Measurements from ENCODE around the gene TSNAXIP1. TPM values are rescaled to one million over a fixed set of nuclear protein-coding genes. Genes with fewer than 3 reads are reported as not detected.

TSNAXIP1 gene
- total and polyA plus RNA-seq, 3 donors from 2014 or later = 31.3 to 93.7 (median 40.4) TPM

- DNase-seq = no peak
- intact Hi-C loops (cut with DNase I; ENCODE audit: low total_unique reads) = no loop called here
- 91 to 92% methylated on average over 7 of the region's 7 CpGs for whole genome bisulfite sequencing, 2 donors
- Histone ChIP-seq H3K9me3 (no peaks in the 10 kb centered on the region), H3K27ac (no peak overlapping the region), H3K4me3 (no peak overlapping the region), H3K36me3 (ENCODE audit: low read depth, missing control alignments) (no peaks in the 10 kb centered on the region), H3K4me1 (no peaks in the 10 kb centered on the region), H3K27me3 (no peaks in the 10 kb centered on the region)
- TF ChIP-seq POLR2A (IDR thresholded peaks at IDR 0.05) (no peak), CTCF (IDR thresholded peaks at IDR 0.05) (no peak)
Observed at GRCh38 chr16:67780847-67781564, 25.7 kb upstream of the TSNAXIP1 start.

- no peak overlapping the region for H3K27ac ChIP-seq
- no peaks in the 10 kb centered on the region for H3K27me3 ChIP-seq
- WGBS, 2 donors = 84 to 91% methylated on average over 5 of the region's 5 CpGs
- no peak for DNase-seq
- no peaks in the 10 kb centered on the region for H3K36me3 ChIP-seq (ENCODE audit: low read depth, missing control alignments)
- no peak overlapping the region for H3K4me3 ChIP-seq
- H3K4me1 ChIP-seq = no peaks in the 10 kb centered on the region
- H3K9me3 ChIP-seq = no peaks in the 10 kb centered on the region
- TF ChIP-seq POLR2A (IDR thresholded peaks at IDR 0.05) (no peak), CTCF (IDR thresholded peaks at IDR 0.05) (no peak)
- intact Hi-C loops (cut with DNase I; ENCODE audit: low total_unique reads) = no loop called here
Observed at GRCh38 chr16:67781565-67781921, 25.1 kb upstream of the TSNAXIP1 start.

GRCh38 chr16:67782567-67783352 lies 23.9 kb upstream of the TSNAXIP1 start:
- H3K4me3 ChIP-seq = no peak overlapping the region
- no peaks in the 10 kb centered on the region for H3K36me3 ChIP-seq (ENCODE audit: low read depth, missing control alignments)
- TF ChIP-seq CTCF (IDR thresholded peaks at IDR 0.05) = no peak
- no peak for TF ChIP-seq POLR2A (IDR thresholded peaks at IDR 0.05)
- no peaks in the 10 kb centered on the region for H3K27me3 ChIP-seq
- DNase-seq = no peak
- intact Hi-C loops (cut with DNase I; ENCODE audit: low total_unique reads) = no loop called here
- H3K9me3 ChIP-seq = no peaks in the 10 kb centered on the region
- no peak overlapping the region for H3K27ac ChIP-seq
- no peaks in the 10 kb centered on the region for H3K4me1 ChIP-seq
- WGBS, 2 donors = 86 to 89% methylated on average over 10 to 12 of the region's 12 CpGs

- no peaks in the 10 kb centered on the region for H3K9me3 ChIP-seq
- no peaks in the 10 kb centered on the region for H3K36me3 ChIP-seq (ENCODE audit: low read depth, missing control alignments)
- no peak overlapping the region for H3K4me3 ChIP-seq
- H3K4me1 ChIP-seq = no peaks in the 10 kb centered on the region
- no peaks in the 10 kb centered on the region for H3K27me3 ChIP-seq
- no peak overlapping the region for H3K27ac ChIP-seq
- no peak for DNase-seq
- intact Hi-C loops (cut with DNase I; ENCODE audit: low total_unique reads) = no loop called here
- no peak for TF ChIP-seq CTCF (IDR thresholded peaks at IDR 0.05)
- no peak for TF ChIP-seq POLR2A (IDR thresholded peaks at IDR 0.05)
Observed at GRCh38 chr16:67783353-67783725, 23.4 kb upstream of the TSNAXIP1 start.
